Measurements from ENCODE around the gene CUX1.

The CUX1 gene

GRCh38 chr7:101937717-101938514, 120.5 kb downstream of the CUX1 start:
- no peak for DNase-seq (ENCODE audit: low read depth in 3 of 3)

GRCh38 chr7:101939136-101939695, 121.8 kb downstream of the CUX1 start:
- DNase-seq (ENCODE audit: low read depth in 3 of 3), result no peak

GRCh38 chr7:101940151-101940550, 122.7 kb downstream of the CUX1 start:
- DNase-seq (ENCODE audit: low read depth in 3 of 3), result no peak

- DNase-seq (ENCODE audit: low read depth in 3 of 3), result no peak
Observed at GRCh38 chr7:101940830-101941229, 123.4 kb downstream of the CUX1 start.

- DNase-seq (ENCODE audit: low read depth in 3 of 3), result no peak
Observed at GRCh38 chr7:101941481-101942383, 124.3 kb downstream of the CUX1 start.

- no peak for DNase-seq (ENCODE audit: low read depth in 3 of 3)
Observed at GRCh38 chr7:101942603-101943210, 125.3 kb downstream of the CUX1 start.

GRCh38 chr7:101943306-101943705, 125.9 kb downstream of the CUX1 start:
- no peak for DNase-seq (ENCODE audit: low read depth in 3 of 3)

- no peak for DNase-seq (ENCODE audit: low read depth in 3 of 3)
Observed at GRCh38 chr7:101943889-101944600, 126.6 kb downstream of the CUX1 start.

GRCh38 chr7:101944611-101945010, 127.2 kb downstream of the CUX1 start:
- no peak for DNase-seq (ENCODE audit: low read depth in 3 of 3)

GRCh38 chr7:101945034-101945758, 127.8 kb downstream of the CUX1 start:
- DNase-seq (ENCODE audit: low read depth in 3 of 3), result no peak

GRCh38 chr7:101947899-101948298, 130.5 kb downstream of the CUX1 start:
- DNase-seq (ENCODE audit: low read depth in 3 of 3), result no peak

GRCh38 chr7:101948650-101949049, 131.2 kb downstream of the CUX1 start:
- DNase-seq (ENCODE audit: low read depth in 3 of 3), result no peak

GRCh38 chr7:101950450-101951119, 133.2 kb downstream of the CUX1 start:
- no peak for DNase-seq (ENCODE audit: low read depth in 3 of 3)

- DNase-seq (ENCODE audit: low read depth in 3 of 3), result no peak
Observed at GRCh38 chr7:101951757-101952156, 134.3 kb downstream of the CUX1 start.

GRCh38 chr7:101952355-101953247, 135.2 kb downstream of the CUX1 start:
- DNase-seq (ENCODE audit: low read depth in 3 of 3), result no peak

GRCh38 chr7:101953248-101953819, 135.9 kb downstream of the CUX1 start:
- peak in 1 of 3 donors; percentile 6 for DNase-seq (ENCODE audit: low read depth in 3 of 3)

GRCh38 chr7:101954499-101954898, 137.1 kb downstream of the CUX1 start:
- no peak for DNase-seq (ENCODE audit: low read depth in 3 of 3)

- no peak for DNase-seq (ENCODE audit: low read depth in 3 of 3)
Observed at GRCh38 chr7:101956130-101956529, 138.7 kb downstream of the CUX1 start.

Measured in stimulated activated CD4-positive, alpha-beta T cell treated with anti-CD3 and anti-CD28 coated beads, TNF-alpha, amount 100 ng/mL, for 48 hours (primary cell).